Smooth muscle cell (in vitro differentiated cells): ENCODE measurements around the gene VTI1A. TPM values are rescaled to one million over a fixed set of nuclear protein-coding genes. Genes with fewer than 3 reads are reported as not detected.
A peak's percentile ranks its signal among the peaks of the same experiment; 100 is the strongest.

Experiments used
- DNase-seq: peaks from one replicate; lab custom pipeline; 2025; ENCODE audit not compliant: unreplicated experiment; lab: John Stamatoyannopoulos, UW
- H2AFZ ChIP-seq: fragments of 200-600 bp; sonication (generic); 2 replicates; pipeline ENCODE4 v1.6.0; 2016; ENCODE audit warnings: antibody characterized with exemption, low read depth, mild to moderate bottlenecking
- H3F3A ChIP-seq: fragments of 200-600 bp; sonication (generic); 2 replicates; pipeline ENCODE4 v1.6.0; 2017; ENCODE audit warnings: antibody characterized with exemption, low read depth
- H3K27ac ChIP-seq: fragments of 200-600 bp; sonication (generic); 2 replicates; pipeline ENCODE4 v1.5.1; 2016; ENCODE audit warnings: low read depth, mild to moderate bottlenecking
- H3K27me3 ChIP-seq: fragments of 200-600 bp; sonication (generic); 2 replicates; pipeline ENCODE4 v1.6.1; 2016; ENCODE audit warnings: low read depth, mild to moderate bottlenecking
- H3K36me3 ChIP-seq: fragments of 200-600 bp; sonication (generic); 2 replicates; pipeline ENCODE4 v1.5.1; 2016; ENCODE audit warnings: low read depth
- H3K4me1 ChIP-seq: fragments of 200-600 bp; sonication (generic); 2 replicates; pipeline ENCODE4 v1.5.1; 2016; ENCODE audit warnings: low read depth
- H3K4me2 ChIP-seq: fragments of 200-600 bp; sonication (generic); 2 replicates; pipeline ENCODE4 v1.6.0; 2016; ENCODE audit warnings: mild to moderate bottlenecking
- H3K4me3 ChIP-seq: fragments of 200-600 bp; sonication (generic); 2 replicates; pipeline ENCODE4 v1.5.1; 2016; ENCODE audit warnings: mild to moderate bottlenecking
- H3K79me2 ChIP-seq: fragments of 200-600 bp; sonication (generic); 2 replicates; pipeline ENCODE4 v1.6.0; 2016; ENCODE audit warnings: low read depth, mild to moderate bottlenecking
- H3K9ac ChIP-seq: fragments of 200-600 bp; sonication (generic); 2 replicates; pipeline ENCODE4 v1.6.0; 2016; ENCODE audit warnings: low read depth
- H3K9me3 ChIP-seq: fragments of 200-600 bp; sonication (generic); replicated peaks from 2 replicates; pipeline ENCODE4 v1.5.1; 2016; ENCODE audit warnings: low read depth
- H4K20me1 ChIP-seq: fragments of 200-600 bp; sonication (generic); 2 replicates; pipeline ENCODE4 v1.6.0; 2016; ENCODE audit warnings: low read depth
- WGBS: methylation state at CpG from one replicate; pipeline ENCODE4 v1.1.7; 2016; ENCODE audit warnings: low lambda C conversion rate; 5-methylcytosine and 5-hydroxymethylcytosine counted together
- polyA plus RNA-seq: library from polyadenylated mRNA; unstranded; fragments of >200 nt; fragmentation: Nextera tagmentation; extraction: Ambion mirVana; gene quantifications from 2 replicates; pipeline ENCODE4 v1.2.1, GENCODE V29; 2016
- total RNA-seq: library from RNA; depleted of rRNA; stranded (reverse); fragments of >200 nt; gene quantifications from 2 replicates; pipeline ENCODE4 v1.2.3, GENCODE V29; 2014
- TF ChIP-seq, protein P1 (sequence below): fragments of 200-600 bp; sonication (generic); IDR thresholded peaks from 2 replicates; pipeline ENCODE4 v1.5.1; 2017; ENCODE audit warnings: borderline replicate concordance, mild to moderate bottlenecking, antibody characterized with exemption; ENCODE audit not compliant: insufficient read depth, poor library complexity, severe bottlenecking

VTI1A gene
- total and polyA plus RNA-seq, 2 experiments from 2014 or later = 14.0 to 21.8 TPM

DNA sequence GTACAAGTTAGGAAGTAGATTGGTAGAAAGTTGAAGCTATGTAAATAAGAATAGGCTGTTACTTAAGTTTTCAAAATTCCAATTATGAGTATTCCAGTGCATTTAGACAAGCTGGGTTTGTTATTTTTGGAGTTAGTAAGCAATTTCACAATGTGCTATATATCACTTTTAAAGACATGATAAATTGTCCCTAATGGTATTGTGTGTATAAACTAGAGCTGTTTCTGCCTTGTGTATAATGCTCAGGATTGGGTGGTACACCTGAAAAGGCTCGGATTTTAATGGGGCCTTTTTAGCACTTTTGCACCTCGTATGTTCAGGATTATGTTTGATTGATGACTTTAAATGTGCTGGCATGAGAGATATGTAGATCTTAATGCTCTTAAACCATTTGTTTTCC lies 175.8 kb downstream of the VTI1A start:
- no peak overlapping the region for H2AFZ ChIP-seq
- no peaks in the 10 kb centered on the region for H3K27me3 ChIP-seq
- H4K20me1 ChIP-seq = no peaks in the 10 kb centered on the region
- no peaks in the 10 kb centered on the region for H3K79me2 ChIP-seq
- TF ChIP-seq, protein P1, sequence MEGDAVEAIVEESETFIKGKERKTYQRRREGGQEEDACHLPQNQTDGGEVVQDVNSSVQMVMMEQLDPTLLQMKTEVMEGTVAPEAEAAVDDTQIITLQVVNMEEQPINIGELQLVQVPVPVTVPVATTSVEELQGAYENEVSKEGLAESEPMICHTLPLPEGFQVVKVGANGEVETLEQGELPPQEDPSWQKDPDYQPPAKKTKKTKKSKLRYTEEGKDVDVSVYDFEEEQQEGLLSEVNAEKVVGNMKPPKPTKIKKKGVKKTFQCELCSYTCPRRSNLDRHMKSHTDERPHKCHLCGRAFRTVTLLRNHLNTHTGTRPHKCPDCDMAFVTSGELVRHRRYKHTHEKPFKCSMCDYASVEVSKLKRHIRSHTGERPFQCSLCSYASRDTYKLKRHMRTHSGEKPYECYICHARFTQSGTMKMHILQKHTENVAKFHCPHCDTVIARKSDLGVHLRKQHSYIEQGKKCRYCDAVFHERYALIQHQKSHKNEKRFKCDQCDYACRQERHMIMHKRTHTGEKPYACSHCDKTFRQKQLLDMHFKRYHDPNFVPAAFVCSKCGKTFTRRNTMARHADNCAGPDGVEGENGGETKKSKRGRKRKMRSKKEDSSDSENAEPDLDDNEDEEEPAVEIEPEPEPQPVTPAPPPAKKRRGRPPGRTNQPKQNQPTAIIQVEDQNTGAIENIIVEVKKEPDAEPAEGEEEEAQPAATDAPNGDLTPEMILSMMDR = no peak
- no peak overlapping the region for H3K4me3 ChIP-seq
- H3K4me2 ChIP-seq = no peak overlapping the region
- H3K9me3 ChIP-seq = no peaks in the 10 kb centered on the region
- no peaks in the 10 kb centered on the region for H3K4me1 ChIP-seq
- H3K9ac ChIP-seq = no peak overlapping the region
- no peak overlapping the region for H3K27ac ChIP-seq
- no peaks in the 10 kb centered on the region for H3F3A ChIP-seq
- DNase-seq = no peak
- WGBS = 72% methylated on average over 2 of the region's 2 CpGs
- no peaks in the 10 kb centered on the region for H3K36me3 ChIP-seq

DNA sequence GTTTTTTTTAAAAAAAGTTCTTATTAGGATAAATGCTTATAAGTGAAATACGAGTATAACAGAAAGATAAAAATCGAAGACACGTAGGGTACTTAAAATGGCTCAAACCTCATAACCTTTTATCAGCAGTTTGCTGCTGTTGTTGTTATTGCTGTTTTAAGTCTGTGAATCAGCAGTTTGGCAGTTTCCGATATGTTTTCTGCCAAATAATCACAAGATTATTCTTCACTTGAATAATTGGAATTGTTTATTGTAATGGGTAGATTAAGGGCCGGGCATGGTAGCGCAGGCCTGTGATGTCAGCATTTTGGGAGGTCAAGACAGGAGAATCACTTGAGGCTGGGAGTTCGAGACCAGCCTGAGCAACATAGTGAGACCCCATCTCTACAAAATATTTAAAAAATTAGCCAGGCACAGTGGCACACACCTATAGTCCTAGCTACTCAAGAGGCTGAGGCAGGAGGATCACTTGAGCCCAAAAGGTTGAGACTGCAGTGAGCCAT lies 177.6 kb downstream of the VTI1A start:
- Histone ChIP-seq H3K27ac (no peak overlapping the region), H3K36me3 (no peaks in the 10 kb centered on the region), H3K4me1 (peaks cover 8% of the 10 kb centered on the region), H4K20me1 (peaks cover 15% of the 10 kb centered on the region), H3K27me3 (no peaks in the 10 kb centered on the region), H3K9me3 (no peaks in the 10 kb centered on the region), H3K9ac (no peak overlapping the region), H2AFZ (no peak overlapping the region), H3F3A (peaks cover 9% of the 10 kb centered on the region), H3K4me3 (no peak overlapping the region), H3K79me2 (no peaks in the 10 kb centered on the region), H3K4me2 (no peak overlapping the region)
- no peak for DNase-seq
- 83% methylated on average over 7 of the region's 7 CpGs for WGBS
- TF ChIP-seq, protein P1 = no peak

DNA sequence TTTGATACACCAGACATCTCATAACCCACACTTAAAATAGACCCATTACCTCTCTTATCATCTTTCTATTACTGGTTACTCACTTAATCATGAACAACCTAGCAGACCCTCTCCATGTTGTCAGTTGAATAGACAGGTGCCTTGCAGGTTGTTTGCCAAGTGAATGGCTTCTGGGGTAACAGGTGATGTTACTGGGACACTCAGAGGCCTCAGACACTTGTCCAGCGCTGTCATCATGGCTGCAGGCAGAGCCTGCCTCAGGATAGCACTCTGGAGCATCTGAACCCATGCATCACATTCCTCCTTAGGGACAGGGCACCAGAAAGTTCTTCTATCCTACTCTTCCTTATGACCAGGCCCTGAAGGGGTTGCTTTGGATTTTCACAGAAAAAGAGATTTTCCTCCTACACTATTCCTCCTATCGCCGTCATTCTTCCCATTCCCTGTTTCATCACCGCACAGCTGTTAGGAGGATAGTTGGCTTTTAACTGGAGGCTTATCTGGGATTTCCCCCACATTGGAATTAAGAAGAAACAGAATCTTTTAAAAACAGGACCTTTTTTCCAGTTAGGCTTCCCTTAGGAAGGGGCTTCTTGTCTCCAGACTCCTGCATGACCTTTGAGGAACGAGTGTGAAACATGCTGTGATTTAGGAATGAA lies 182.1 kb downstream of the VTI1A start:
- TF ChIP-seq, protein P1 = no peak
- H2AFZ ChIP-seq = no peak overlapping the region

More for the DNA sequence above, 182.1 kb downstream of the VTI1A start:
- no peak for DNase-seq
- WGBS = 34% methylated on average over 5 of the region's 5 CpGs
- H3K27ac ChIP-seq = peak overlapping the region; percentile 56
- H3K36me3 ChIP-seq = no peaks in the 10 kb centered on the region
- H3K9ac ChIP-seq = no peak overlapping the region
- no peak overlapping the region for H3K4me3 ChIP-seq
- H3K4me1 ChIP-seq = peaks cover 25% of the 10 kb centered on the region
- H3K4me2 ChIP-seq = peak overlapping the region; percentile 71
- H3F3A ChIP-seq = peaks cover 11% of the 10 kb centered on the region
- H4K20me1 ChIP-seq = peaks cover 16% of the 10 kb centered on the region
- H3K79me2 ChIP-seq = no peaks in the 10 kb centered on the region
- H3K9me3 ChIP-seq = no peaks in the 10 kb centered on the region
- no peaks in the 10 kb centered on the region for H3K27me3 ChIP-seq
